PC-3 (cell line): Measurements from ENCODE around the gene EPG5. TPM values are rescaled to one million over a fixed set of nuclear protein-coding genes. Genes with fewer than 3 reads are reported as not detected.

Source experiments
- ATAC-seq: fragments of 200-7000 bp; cut with Tn5 transposase; 2 replicates; pipeline ENCODE4 v1.9.1; 2020; ENCODE audit warnings: mild to moderate bottlenecking, moderate library complexity
- BruUV-seq: library from RNA; stranded (reverse); fragments of 400-500 nt; replicated peaks from 2 replicates; lab custom pipeline; 2021; lab: Mats Ljungman, UMichigan
- CTCF ChIA-PET: fragments of 300-600 bp; sonication (Branson Sonifier 250); formaldehyde crosslinking; loops from one replicate; lab custom pipeline; 2022; ENCODE audit warnings: antibody characterized with exemption; lab: Charles Lee
- POLR2A ChIA-PET: fragments of 300-600 bp; sonication (Branson Sonifier 250); formaldehyde crosslinking; loops from one replicate; lab custom pipeline; 2022; ENCODE audit warnings: antibody characterized with exemption; ENCODE audit not compliant: unreplicated experiment; lab: Charles Lee
- DNase-seq: peaks from one replicate; pipeline ENCODE4 v3.0.0-alpha.2; 2015
- H2AFZ ChIP-seq: fragments of 300-600 bp; sonication (generic); 2 replicates; pipeline ENCODE4 v1.6.0; 2016; ENCODE audit warnings: antibody characterized with exemption, low read length
- H3F3A ChIP-seq: fragments of 300-600 bp; sonication (generic); one replicate; pipeline ENCODE4 v1.6.0; 2017; ENCODE audit warnings: antibody characterized with exemption, low read length, control low read depth, mild to moderate bottlenecking; ENCODE audit not compliant: unreplicated experiment
- H3K27ac ChIP-seq: fragments of 300-600 bp; sonication (generic); 2 replicates; pipeline ENCODE4 v1.5.1; 2016; ENCODE audit warnings: mild to moderate bottlenecking, low read length
- H3K27me3 ChIP-seq: fragments of 300-600 bp; sonication (generic); 2 replicates; pipeline ENCODE4 v1.6.1; 2016; ENCODE audit warnings: low read length, mixed read lengths
- H3K36me3 ChIP-seq: fragments of 300-600 bp; sonication (generic); 2 replicates; pipeline ENCODE4 v1.6.1; 2016; ENCODE audit warnings: low read depth, mixed run types, low read length, mixed read lengths
- H3K4me1 ChIP-seq: fragments of 300-600 bp; sonication (generic); 2 replicates; pipeline ENCODE4 v1.5.1; 2016; ENCODE audit warnings: low read length; ENCODE audit not compliant: insufficient read depth
- H3K4me2 ChIP-seq: fragments of 300-600 bp; sonication (generic); 2 replicates; pipeline ENCODE4 v1.6.0; 2016; ENCODE audit warnings: low read length
- H3K4me3 ChIP-seq: fragments of 300-600 bp; sonication (generic); 2 replicates; pipeline ENCODE4 v1.5.1; 2016; ENCODE audit warnings: mild to moderate bottlenecking, low read length, mixed read lengths
- H3K79me2 ChIP-seq: fragments of 300-600 bp; sonication (generic); 2 replicates; pipeline ENCODE4 v1.6.1; 2017; ENCODE audit warnings: low read length, mixed read lengths
- H3K9ac ChIP-seq: fragments of 300-600 bp; sonication (generic); 2 replicates; pipeline ENCODE4 v1.6.0; 2016; ENCODE audit warnings: mild to moderate bottlenecking, low read length
- H3K9me2 ChIP-seq: fragments of 300-600 bp; sonication (generic); replicated peaks from 2 replicates; pipeline ENCODE4 v1.6.1; 2016; ENCODE audit warnings: mixed run types, low read length, mixed read lengths
- H3K9me3 ChIP-seq: fragments of 300-600 bp; sonication (generic); 2 replicates; pipeline ENCODE4 v1.6.1; 2016; ENCODE audit warnings: low read length, mixed read lengths
- H4K20me1 ChIP-seq: fragments of 300-600 bp; sonication (generic); 2 replicates; pipeline ENCODE4 v1.6.1; 2016; ENCODE audit warnings: low read length, mixed read lengths
- CTCF ChIP-seq: fragments of 300-600 bp; sonication (generic); conservative IDR thresholded peaks from 2 replicates; pipeline ENCODE4 v1.5.1; 2017; ENCODE audit warnings: antibody characterized with exemption, low read depth, mild to moderate bottlenecking, low read length
- EZH2 ChIP-seq: fragments of 300-600 bp; sonication (generic); IDR thresholded peaks from one replicate; pipeline ENCODE4 v1.6.1; 2017; ENCODE audit warnings: antibody characterized with exemption, mild to moderate bottlenecking, low read length; ENCODE audit not compliant: unreplicated experiment
- EZH2phosphoT487 ChIP-seq: fragments of 300-600 bp; sonication (generic); IDR thresholded peaks from 2 replicates; pipeline ENCODE4 v1.6.1; 2018; ENCODE audit warnings: mild to moderate bottlenecking, antibody characterized with exemption, low read length, borderline replicate concordance
- intact Hi-C: fragments of 100-400 bp; cut with micrococcal nuclease; formaldehyde crosslinking; loops from 2 replicates; pipeline ENCODE4 v1.9.0; 2023
- total RNA-seq: library from RNA; depleted of rRNA; stranded (reverse); fragments of >200 nt; gene quantifications from 2 replicates; pipeline ENCODE4 v1.2.3, GENCODE V29; 2014; rRNA removed

The EPG5 gene
- total RNA-seq, 1 experiment from 2014 or later = 7.1 TPM

GRCh38 chr18:45801416-45802004 lies 165.6 kb downstream of the EPG5 start:
- 0 out of 2 replicates have a peak overlapping the region, but pooled peaks have one; percentile 19 for H3K4me2 ChIP-seq
- no peaks in the 10 kb centered on the region for H3K79me2 ChIP-seq
- H3K9ac ChIP-seq = peak overlapping the region; percentile 91
- no peaks in the 10 kb centered on the region for H3K27me3 ChIP-seq
- H3K9me3 ChIP-seq = no peaks in the 10 kb centered on the region
- H3F3A ChIP-seq = no peaks in the 10 kb centered on the region
- DNase-seq = peak; percentile 5
- TF ChIP-seq EZH2phosphoT487 = no peak
- no peak for TF ChIP-seq CTCF
- no peak for TF ChIP-seq EZH2
- intact Hi-C loops = loop anchor here (1.0 to 2.0 kb wide), 6 partner anchors 8 to 79 kb away; no protein-coding TSS in a partner anchor
- peaks cover 7% of the 10 kb centered on the region; the same call in 1 of the 2 replicates for H3K36me3 ChIP-seq
- no peak overlapping the region for H2AFZ ChIP-seq
- no peak overlapping the region for H3K4me3 ChIP-seq
- CTCF ChIA-PET = interaction anchor here (1.3 kb wide), 1 partner anchor 38 kb away, joined by 5 read pairs; no protein-coding TSS in a partner anchor
- H4K20me1 ChIP-seq = no peaks in the 10 kb centered on the region
- no TSS peak for BruUV-seq
- H3K27ac ChIP-seq = peak overlapping the region; percentile 100
- no peaks in the 10 kb centered on the region for H3K9me2 ChIP-seq
- POLR2A ChIA-PET = no interaction called here
- no peak for ATAC-seq
- peaks cover 20% of the 10 kb centered on the region for H3K4me1 ChIP-seq

Other genes starting within 250 kb of the EPG5 start
- 2.3 and 6.9 TPM in 2 replicates for gene SLC14A1, start 243.1 kb downstream of the EPG5 start, total RNA-seq
- 2.0 and 4.8 TPM in 2 replicates for gene SIGLEC15, start 141.7 kb downstream of the EPG5 start, total RNA-seq
- gene PSTPIP2, start 104.9 kb upstream of the EPG5 start, total RNA-seq = 0.11 and 0.35 TPM in 2 replicates
- gene ATP5F1A, start 131.0 kb upstream of the EPG5 start, total RNA-seq = 243 and 250 TPM in 2 replicates
- 10.9 and 17.7 TPM in 2 replicates for gene HAUS1, start 137.1 kb upstream of the EPG5 start, total RNA-seq